Common myeloid progenitor, CD34-positive (primary cell): ENCODE results near the gene PDS5B.
"Not testable (repeated sequence)": the region's sequence is repeated elsewhere in the genome, so short reads cannot be mapped to it uniquely, and the experiment has no call there.

ENCODE experiments used
- CTCF ChIA-PET: fragments of 350-600 bp; sonication (Branson Sonifier 250); formaldehyde crosslinking; loops from one replicate; lab custom pipeline; 2021; ENCODE audit warnings: antibody characterized with exemption; lab: Charles Lee
- POLR2A ChIA-PET: fragments of 350-600 bp; sonication (Branson Sonifier 250); formaldehyde crosslinking; loops from one replicate; lab custom pipeline; 2021; ENCODE audit warnings: antibody characterized with exemption; lab: Charles Lee
- DNase-seq, 3 donors: peaks; one replicate each; pipeline versions ENCODE4 v3.0.0 to v3.0.0-alpha.2; 2013
- H3K27ac ChIP-seq, 2 experiments: 1 replicate in 1 of 2; 2 replicates in 1 of 2; pipeline ENCODE4 v1.7.0; 2013; ENCODE audit warnings: inconsistent platforms in 2 of 2, low read length in 2 of 2, mild to moderate bottlenecking in 2 of 2, low read depth in 1 of 2, moderate library complexity in 1 of 2; ENCODE audit not compliant: severe bottlenecking in 2 of 2, insufficient read depth in 1 of 2, poor library complexity in 1 of 2
- H3K27me3 ChIP-seq, 5 experiments: replicated peaks in 2 of 5; 1 replicate in 3 of 5; 2 replicates in 2 of 5; pipeline versions ENCODE4 v1.6.1 to v1.7.0; 2013; ENCODE audit warnings: low read length in 4 of 5, mild to moderate bottlenecking in 2 of 5, moderate library complexity in 2 of 5, inconsistent platforms in 1 of 5; ENCODE audit not compliant: insufficient read depth in 5 of 5, control insufficient read depth in 4 of 5
- H3K36me3 ChIP-seq, 4 experiments: 1 replicate in 2 of 4; 2 replicates in 2 of 4; pipeline versions ENCODE4 v1.6.1 to v1.7.0; 2013; ENCODE audit warnings: low read length in 3 of 4, control low read depth in 1 of 4, mild to moderate bottlenecking in 1 of 4; ENCODE audit not compliant: control insufficient read depth in 4 of 4, insufficient read depth in 4 of 4
- H3K4me1 ChIP-seq, 4 experiments: 1 replicate in 3 of 4; 2 replicates in 1 of 4; pipeline versions ENCODE4 v1.6.1 to v1.7.1; 2013; ENCODE audit warnings: low read length in 3 of 4, mild to moderate bottlenecking in 3 of 4, control low read depth in 1 of 4, inconsistent platforms in 1 of 4, moderate library complexity in 1 of 4; ENCODE audit not compliant: control insufficient read depth in 4 of 4, insufficient read depth in 4 of 4; ENCODE audit errors: control extremely low read depth in 1 of 4
- H3K4me3 ChIP-seq, 7 experiments: 1 replicate in 4 of 7; 2 replicates in 3 of 7; pipeline versions ENCODE4 v1.5.1 to v1.7.0; 2013; ENCODE audit warnings: mild to moderate bottlenecking in 7 of 7, low read length in 6 of 7, moderate library complexity in 6 of 7, inconsistent platforms in 2 of 7, low read depth in 2 of 7, control low read depth in 1 of 7; ENCODE audit not compliant: insufficient read depth in 4 of 7, control insufficient read depth in 1 of 7; ENCODE audit errors: extremely low read depth in 1 of 7
- H3K9me3 ChIP-seq, 5 experiments: 1 replicate in 4 of 5; 2 replicates in 1 of 5; pipeline versions ENCODE4 v1.6.1 to v1.7.1; 2013; ENCODE audit warnings: low read length in 4 of 5, mild to moderate bottlenecking in 2 of 5, inconsistent platforms in 1 of 5, low read depth in 1 of 5, moderate library complexity in 1 of 5; ENCODE audit not compliant: control insufficient read depth in 4 of 5, insufficient read depth in 2 of 5; ENCODE audit errors: control extremely low read depth in 1 of 5
- WGBS: methylation state at CpG from one replicate; pipeline ENCODE4 v1.1.5; 2013; ENCODE audit not compliant: insufficient coverage; 5-methylcytosine and 5-hydroxymethylcytosine counted together

Gene PDS5B

DNA sequence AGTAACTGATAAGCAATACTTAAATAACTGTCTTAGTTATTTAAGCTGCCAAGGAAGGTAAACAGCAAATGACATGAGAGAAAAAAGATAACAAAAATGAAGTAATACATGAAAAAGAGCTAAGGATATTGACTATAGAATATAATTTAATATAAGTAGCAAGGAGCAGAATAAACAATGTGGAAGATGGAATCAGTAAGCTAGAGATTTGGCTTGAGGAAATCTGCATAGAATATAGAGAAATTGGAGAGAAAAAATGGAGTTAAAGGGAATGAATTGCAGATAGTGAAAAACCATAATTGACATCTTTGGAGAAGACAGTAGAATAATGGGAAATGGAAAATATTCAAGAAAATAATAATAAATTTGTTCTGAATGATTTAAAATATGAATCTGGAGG is 127.1 kb downstream of the PDS5B start:
- Histone ChIP-seq H3K4me3 (no peak overlapping the region), H3K4me1 (no peaks in the 10 kb centered on the region), H3K27ac (no peak overlapping the region), H3K36me3 (peaks cover 13 to 58% (median 31%) of the 10 kb centered on the region in 4 experiments), H3K9me3 (peaks cover 0 to 22% (median 6%) of the 10 kb centered on the region in 5 experiments), H3K27me3 (no peaks in the 10 kb centered on the region)
- POLR2A ChIA-PET: no interaction called here
- no peak for DNase-seq
- CTCF ChIA-PET: interaction anchor here (1.5 kb wide), 1 partner anchor 303 kb away, joined by 3 read pairs; no protein-coding TSS in a partner anchor

DNA sequence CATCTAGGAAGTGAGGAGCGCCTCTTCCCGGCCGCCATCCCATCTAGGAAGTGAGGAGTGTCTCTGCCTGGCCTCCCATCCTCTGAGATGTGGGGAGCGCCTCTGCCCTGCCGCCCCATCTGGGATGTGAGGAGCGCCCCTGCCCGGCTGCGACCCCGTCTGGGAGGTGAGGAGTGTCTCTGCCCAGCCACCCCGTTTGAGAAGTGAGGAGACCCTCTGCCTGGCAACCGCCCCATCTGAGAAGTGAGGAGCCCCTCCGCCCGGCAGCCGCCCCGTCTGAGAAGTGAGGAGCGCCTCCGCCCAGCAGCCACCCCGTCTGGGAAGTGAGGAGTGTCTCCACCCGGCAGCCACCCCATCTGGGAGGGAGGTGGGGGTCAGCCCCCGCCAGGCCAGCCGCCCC is 129.9 kb downstream of the PDS5B start:
- H3K4me3 ChIP-seq, H3K4me1 ChIP-seq, POLR2A ChIA-PET, CTCF ChIA-PET, H3K27ac ChIP-seq, H3K27me3 ChIP-seq, DNase-seq: not testable (repeated sequence)
- H3K9me3 ChIP-seq: peaks cover 0 to 23% (median 6%) of the 10 kb centered on the region in 5 experiments
- WGBS: 93% methylated on average over 3 of the region's 21 CpGs
- H3K36me3 ChIP-seq: peaks cover 17 to 57% (median 29%) of the 10 kb centered on the region in 4 experiments

DNA sequence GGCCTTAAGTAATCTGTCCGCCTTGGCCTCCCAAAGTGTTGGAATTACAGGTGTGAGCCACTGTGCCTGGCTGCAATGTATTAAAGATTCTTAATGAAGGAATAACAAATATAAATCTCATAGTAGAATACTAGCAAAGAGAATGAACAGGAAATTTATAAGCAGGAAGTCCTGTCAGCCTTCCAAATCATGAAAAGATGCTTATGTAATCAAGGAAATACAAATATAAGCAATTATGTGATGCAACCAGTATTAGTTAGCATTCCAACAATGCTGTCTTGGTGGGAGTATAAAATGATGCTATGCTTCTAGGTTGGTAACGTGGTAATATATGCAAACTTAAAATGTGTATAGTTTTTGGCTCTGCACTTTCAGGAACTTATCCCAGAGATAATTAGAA is 133.8 kb downstream of the PDS5B start:
- H3K36me3 ChIP-seq: peaks cover 8 to 21% (median 17%) of the 10 kb centered on the region in 4 experiments
- CTCF ChIA-PET: no interaction called here
- 100% methylated on average over 1 of the region's 2 CpGs for WGBS
- no peaks in the 10 kb centered on the region for H3K4me1 ChIP-seq
- H3K27ac ChIP-seq: no peak overlapping the region
- no peaks in the 10 kb centered on the region for H3K27me3 ChIP-seq
- POLR2A ChIA-PET: no interaction called here
- peaks cover 0 to 6% (median 0%) of the 10 kb centered on the region in 5 experiments for H3K9me3 ChIP-seq
- no peak overlapping the region for H3K4me3 ChIP-seq
- DNase-seq: no peak

DNA sequence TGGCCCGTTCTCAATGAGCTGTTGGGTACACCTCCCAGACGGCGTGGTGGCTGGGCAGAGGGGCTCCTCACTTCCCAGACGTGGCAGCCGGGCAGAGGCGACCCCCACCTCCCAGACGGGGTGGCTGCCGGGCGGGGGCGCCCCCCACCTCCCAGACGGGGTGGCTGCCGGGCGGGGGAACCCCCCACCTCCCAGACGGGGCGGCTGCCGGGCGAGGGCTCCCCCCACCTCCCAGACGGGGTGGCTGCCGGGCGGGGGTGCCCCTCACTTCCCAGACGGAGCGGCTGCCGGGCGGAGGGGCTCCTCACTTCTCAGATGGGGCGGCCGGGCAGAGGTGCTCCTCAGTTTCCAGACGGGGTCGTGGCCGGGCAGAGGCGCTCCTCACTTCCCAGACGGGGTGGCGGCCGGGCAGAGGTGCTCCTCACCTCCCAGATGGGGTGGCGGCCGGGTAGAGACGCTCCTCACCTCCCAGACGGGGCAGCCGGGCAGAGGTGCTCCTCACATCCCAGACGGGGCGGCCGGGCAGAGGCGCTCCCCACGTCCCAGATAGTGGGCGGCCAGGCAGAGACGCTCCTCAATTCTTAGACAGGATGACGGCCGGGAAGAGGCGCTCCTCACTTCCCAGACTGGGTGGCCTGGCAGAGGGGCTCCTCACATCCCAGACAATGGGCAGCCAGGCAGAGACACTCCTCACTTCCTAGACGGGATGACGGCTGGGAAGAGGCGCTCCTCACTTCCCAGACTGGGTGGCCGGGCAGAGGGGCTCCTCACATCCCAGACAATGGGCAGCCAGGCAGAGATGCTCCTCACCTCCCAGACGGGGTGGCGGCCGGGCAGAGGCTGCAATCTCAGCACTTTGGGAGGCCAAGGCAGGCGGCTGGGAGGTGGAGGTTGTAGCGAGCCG is 135.1 kb downstream of the PDS5B start:
- 97% methylated on average over 36 of the region's 58 CpGs for WGBS

DNA sequence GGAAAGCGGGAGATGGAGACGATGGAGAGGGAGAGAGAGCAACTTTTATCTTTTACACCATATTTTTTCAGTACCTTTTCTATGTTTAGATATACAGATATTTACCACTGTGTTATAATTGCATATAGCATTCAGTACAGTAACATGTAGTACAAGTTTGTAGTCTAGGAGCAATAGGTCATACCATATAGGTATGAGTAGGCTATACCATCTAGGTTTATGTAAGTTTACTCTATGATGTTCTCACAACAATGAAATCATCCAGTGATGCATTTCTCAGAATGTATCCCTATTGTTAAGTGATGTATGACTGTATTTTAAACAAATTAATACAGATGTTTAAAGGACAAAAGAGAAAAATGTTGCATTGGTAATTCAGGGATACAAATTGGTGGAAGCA is 136.1 kb downstream of the PDS5B start:
- WGBS: no CpG with 5 or more reads among the region's 2 CpGs
- Histone ChIP-seq H3K36me3 (peaks cover 11 to 24% (median 12%) of the 10 kb centered on the region in 4 experiments), H3K9me3 (peaks cover 0 to 3% (median 0%) of the 10 kb centered on the region in 5 experiments), H3K4me1 (no peaks in the 10 kb centered on the region), H3K27me3 (no peaks in the 10 kb centered on the region), H3K4me3 (no peak overlapping the region), H3K27ac (no peak overlapping the region)
- ChIA-PET POLR2A (no interaction called here), CTCF (no interaction called here)
- no peak for DNase-seq

More for the DNA sequence above, 135.1 kb downstream of the PDS5B start:
- H3K4me1 ChIP-seq, CTCF ChIA-PET, H3K27me3 ChIP-seq, DNase-seq, H3K27ac ChIP-seq, H3K9me3 ChIP-seq, H3K4me3 ChIP-seq, POLR2A ChIA-PET: not testable (repeated sequence)
- peaks cover 11 to 21% (median 12%) of the 10 kb centered on the region in 4 experiments for H3K36me3 ChIP-seq

DNA sequence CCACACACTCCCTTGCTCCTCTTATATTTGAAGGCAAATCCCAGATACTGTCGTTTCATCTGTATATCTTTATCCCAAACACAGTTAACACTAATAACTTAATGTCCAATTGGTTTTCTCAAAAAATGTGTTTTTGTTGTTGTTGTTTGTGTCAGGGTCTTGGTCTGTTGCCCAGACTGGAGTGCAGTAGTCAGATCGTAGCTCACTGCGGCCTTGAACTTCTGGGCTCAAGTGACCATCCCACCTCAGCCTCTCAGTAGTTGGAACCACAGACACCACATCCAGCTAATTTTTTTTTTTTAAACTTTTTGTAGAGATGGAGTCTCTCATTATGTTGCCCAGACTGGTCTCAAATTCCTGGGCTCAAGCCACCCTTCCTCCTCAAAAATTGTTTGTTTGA is 137.7 kb downstream of the PDS5B start:
- H3K4me1 ChIP-seq: no peaks in the 10 kb centered on the region
- POLR2A ChIA-PET: interaction anchor here (0.5 kb wide), 1 partner anchor 470 kb away, joined by 3 read pairs; no protein-coding TSS in a partner anchor
- peaks cover 0 to 1% (median 0%) of the 10 kb centered on the region in 5 experiments for H3K9me3 ChIP-seq
- peaks cover 11 to 28% (median 11%) of the 10 kb centered on the region in 4 experiments for H3K36me3 ChIP-seq
- no peak overlapping the region for H3K27ac ChIP-seq
- no CpG with 5 or more reads among the region's 3 CpGs for WGBS
- H3K27me3 ChIP-seq: no peaks in the 10 kb centered on the region
- H3K4me3 ChIP-seq: no peak overlapping the region
- CTCF ChIA-PET: interaction anchor here (0.6 to 1.2 kb wide), 2 partner anchors 13 to 178 kb away, joined by 5 to 6 read pairs; no protein-coding TSS in a partner anchor
- DNase-seq: no peak
